Brain microvascular endothelial cell (primary cell): ENCODE data around the gene VDAC1.
"Not testable (repeated sequence)": the region's sequence is repeated elsewhere in the genome, so short reads cannot be mapped to it uniquely, and the experiment has no call there.

Source experiments
- DNase-seq: peaks from one replicate; pipeline ENCODE4 v3.0.0-alpha.2; 2020
- H3K27ac ChIP-seq: fragments of 250-450 bp; sonication (Bioruptor Pico); 2 replicates; pipeline ENCODE4 v1.5.1; 2020; ENCODE audit warnings: mild to moderate bottlenecking, moderate library complexity
- H3K27me3 ChIP-seq: fragments of 250-450 bp; sonication (Bioruptor Pico); replicated peaks from 2 replicates; pipeline ENCODE4 v1.5.1; 2020; ENCODE audit warnings: mild to moderate bottlenecking
- H3K36me3 ChIP-seq: fragments of 250-450 bp; sonication (Bioruptor Pico); replicated peaks from 2 replicates; pipeline ENCODE4 v1.5.1; 2020; ENCODE audit warnings: mild to moderate bottlenecking
- H3K4me3 ChIP-seq: 2 replicates; pipeline ENCODE4 v1.5.1; 2011; ENCODE audit warnings: low read depth, mild to moderate bottlenecking, control low read depth, low read length, moderate library complexity
- CTCF ChIP-seq: IDR thresholded peaks from 2 replicates; pipeline ENCODE4 v1.5.1; 2011; ENCODE audit warnings: low read depth, mild to moderate bottlenecking, moderate library complexity, low read length, control low read depth, inconsistent platforms; ENCODE audit errors: missing control alignments
- in situ Hi-C: cut with HindIII; loops from 2 replicates; pipeline ENCODE4 v1.10.0; 2017; ENCODE audit warnings: low sequenced_read_pairs, low pct_ligation_motif_present

The VDAC1 gene

DNA sequence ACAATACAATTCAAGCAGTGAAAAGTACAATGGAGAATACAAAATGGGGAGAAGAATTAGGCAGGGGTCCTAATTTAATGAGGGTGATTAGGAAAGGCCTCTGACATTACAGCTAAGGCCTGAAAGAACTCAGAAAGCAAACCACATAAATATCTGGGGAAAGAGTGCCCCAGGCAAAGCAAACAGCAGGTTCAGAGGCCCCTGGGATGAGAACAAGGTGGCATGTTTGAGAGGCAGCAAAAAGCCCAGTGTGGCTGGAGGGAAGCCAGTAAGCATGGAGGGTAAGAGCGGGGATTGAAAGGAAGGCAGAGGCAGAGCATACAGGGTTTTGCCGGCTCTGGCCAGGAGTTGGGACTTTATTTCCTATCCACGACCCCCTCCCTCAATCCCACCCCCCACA is 33.4 kb upstream of the VDAC1 start:
- H3K27me3 ChIP-seq: no peaks in the 10 kb centered on the region
- H3K4me3 ChIP-seq: no peak overlapping the region
- TF ChIP-seq CTCF: no peak
- DNase-seq: no peak
- H3K36me3 ChIP-seq: no peaks in the 10 kb centered on the region
- in situ Hi-C loops: loop anchor here (25.0 kb wide), 1 partner anchor 99 kb away; no protein-coding TSS in a partner anchor
- no peak overlapping the region for H3K27ac ChIP-seq

- no peak for DNase-seq
- Histone ChIP-seq H3K4me3 (no peak overlapping the region), H3K27ac (no peak overlapping the region), H3K27me3 (no peaks in the 10 kb centered on the region), H3K36me3 (no peaks in the 10 kb centered on the region)
- no peak for TF ChIP-seq CTCF
- in situ Hi-C loops: loop anchor here (25.0 kb wide), 1 partner anchor 100 kb away; no protein-coding TSS in a partner anchor
Measured at GRCh38 chr5:134037160-134037559, 32.4 kb upstream of the VDAC1 start.

DNA sequence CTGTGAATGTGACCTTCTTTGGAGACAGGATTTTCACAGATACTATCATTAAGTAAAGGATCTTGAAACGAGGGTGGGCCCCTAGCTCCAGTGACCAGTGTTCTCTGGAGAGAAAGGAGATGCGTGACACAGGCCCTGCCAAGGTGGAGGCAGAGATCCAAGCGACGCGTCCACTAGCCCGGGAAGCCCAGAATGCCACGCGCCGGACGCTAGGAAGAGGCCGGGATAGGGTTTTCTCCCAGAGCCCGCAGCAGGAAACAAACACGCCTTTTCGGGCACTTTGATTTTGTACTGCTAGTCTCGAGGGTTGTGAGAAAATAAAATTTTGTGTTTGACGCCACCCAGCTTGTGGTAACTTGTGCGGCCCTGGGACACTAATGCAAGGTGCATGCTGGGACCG is 29.6 kb upstream of the VDAC1 start:
- H3K36me3 ChIP-seq: no peaks in the 10 kb centered on the region
- no peak for DNase-seq
- in situ Hi-C loops: loop anchor here (25.0 kb wide), 1 partner anchor 103 kb away; no protein-coding TSS in a partner anchor
- TF ChIP-seq CTCF: no peak
- H3K27ac ChIP-seq: no peak overlapping the region
- H3K4me3 ChIP-seq: no peak overlapping the region
- no peaks in the 10 kb centered on the region for H3K27me3 ChIP-seq

GRCh38 chr5:134030303-134030964 is 25.7 kb upstream of the VDAC1 start:
- not testable (repeated sequence) for H3K36me3 ChIP-seq, H3K4me3 ChIP-seq, H3K27me3 ChIP-seq, DNase-seq, H3K27ac ChIP-seq
- in situ Hi-C loops: loop anchor here (25.0 kb wide), 1 partner anchor 107 kb away; no protein-coding TSS in a partner anchor

DNA sequence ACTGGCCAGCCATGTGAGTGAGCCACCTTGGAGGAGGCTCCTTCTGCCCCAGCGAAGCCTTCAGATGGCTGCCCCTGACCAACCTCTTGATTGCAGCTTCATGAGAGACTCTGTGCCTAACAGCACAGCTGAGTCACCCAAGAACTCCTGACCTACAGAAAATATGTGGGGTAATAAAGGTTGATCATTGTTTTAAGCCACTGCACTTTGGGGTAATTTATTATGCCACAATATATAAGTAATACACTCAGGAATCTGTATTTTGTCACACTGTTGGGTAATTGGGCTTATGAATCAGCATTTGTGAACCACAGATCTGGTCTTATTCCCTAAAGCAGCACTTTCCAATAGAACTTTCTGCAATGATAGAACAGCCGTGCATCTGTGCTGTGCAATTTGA is 24.4 kb upstream of the VDAC1 start:
- no peak for TF ChIP-seq CTCF
- Histone ChIP-seq H3K36me3 (no peaks in the 10 kb centered on the region), H3K27me3 (no peaks in the 10 kb centered on the region), H3K27ac (no peak overlapping the region), H3K4me3 (no peak overlapping the region)
- DNase-seq: peak; percentile 58
- in situ Hi-C loops: loop anchor here (25.0 kb wide), 1 partner anchor 108 kb away; no protein-coding TSS in a partner anchor

DNA sequence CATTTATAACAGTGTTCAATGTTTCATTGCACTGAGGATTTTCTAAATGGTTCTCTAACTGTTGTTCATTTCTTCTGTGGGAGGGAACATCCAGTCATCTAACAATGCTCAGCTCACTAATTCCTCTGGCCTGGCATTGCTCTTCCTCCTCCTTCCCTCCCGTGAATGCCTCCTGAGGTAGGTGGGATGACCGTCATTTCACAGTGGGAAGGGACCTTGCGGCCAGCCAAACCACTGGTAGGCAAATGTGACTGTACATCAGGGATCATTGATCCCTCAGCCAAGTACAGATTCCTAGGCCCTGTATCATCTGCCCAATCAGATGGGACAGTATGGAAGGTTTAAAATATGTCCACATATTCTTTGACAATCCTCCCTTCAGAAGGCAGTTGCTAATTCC is 23.7 kb upstream of the VDAC1 start:
- in situ Hi-C loops: loop anchor here (25.0 kb wide), 1 partner anchor 109 kb away; no protein-coding TSS in a partner anchor
- H3K4me3 ChIP-seq: no peak overlapping the region
- no peaks in the 10 kb centered on the region for H3K36me3 ChIP-seq
- no peaks in the 10 kb centered on the region for H3K27me3 ChIP-seq
- no peak overlapping the region for H3K27ac ChIP-seq
- TF ChIP-seq CTCF: no peak
- no peak for DNase-seq
